DOHH2 (cell line): ENCODE results near the gene ECEL1.
"Not testable (repeated sequence)": the region's sequence is repeated elsewhere in the genome, so short reads cannot be mapped to it uniquely, and the experiment has no call there.

ENCODE experiments used
- H3F3A ChIP-seq: fragments of 200-600 bp; sonication (generic), shearing (Covaris generic); 2 replicates; pipeline ENCODE4 v1.6.0; 2016; ENCODE audit warnings: antibody characterized with exemption, mild to moderate bottlenecking; ENCODE audit not compliant: control insufficient read depth, insufficient read depth
- H3K27ac ChIP-seq: fragments of 200-600 bp; sonication (generic); 2 replicates; pipeline ENCODE4 v1.5.1; 2014; ENCODE audit warnings: low read depth, mild to moderate bottlenecking, low read length, moderate library complexity
- H3K27me3 ChIP-seq: fragments of 200-600 bp; sonication (generic); 2 replicates; pipeline ENCODE4 v1.6.1; 2014; ENCODE audit warnings: mild to moderate bottlenecking, low read length, mixed read lengths; ENCODE audit not compliant: control insufficient read depth
- H3K36me3 ChIP-seq: fragments of 200-600 bp; sonication (generic); 2 replicates; pipeline ENCODE4 v1.6.1; 2014; ENCODE audit warnings: mild to moderate bottlenecking, low read length, moderate library complexity, mixed read lengths; ENCODE audit not compliant: control insufficient read depth
- H3K4me1 ChIP-seq: fragments of 200-600 bp; sonication (generic); 2 replicates; pipeline ENCODE4 v1.6.1; 2014; ENCODE audit warnings: mild to moderate bottlenecking, low read length, mixed read lengths; ENCODE audit not compliant: control insufficient read depth
- H3K4me2 ChIP-seq: fragments of 200-600 bp; sonication (generic); 2 replicates; pipeline ENCODE4 v1.6.0; 2014; ENCODE audit warnings: mild to moderate bottlenecking, low read length, moderate library complexity
- H3K4me3 ChIP-seq: fragments of 200-600 bp; sonication (generic); 2 replicates; pipeline ENCODE4 v1.5.1; 2014; ENCODE audit warnings: mild to moderate bottlenecking, low read length, mixed read lengths
- H3K79me2 ChIP-seq: fragments of 200-600 bp; sonication (generic); 2 replicates; pipeline ENCODE4 v1.6.1; 2014; ENCODE audit warnings: mild to moderate bottlenecking, low read length, mixed read lengths; ENCODE audit not compliant: control insufficient read depth
- H3K9me2 ChIP-seq: fragments of 200-600 bp; sonication (generic); replicated peaks from 2 replicates; pipeline ENCODE4 v1.6.1; 2014; ENCODE audit warnings: mild to moderate bottlenecking, low read length, mixed read lengths; ENCODE audit not compliant: control insufficient read depth
- H3K9me3 ChIP-seq: fragments of 200-600 bp; sonication (generic); 2 replicates; pipeline ENCODE4 v1.6.1; 2014; ENCODE audit warnings: antibody characterized with exemption, low read length, mixed read lengths; ENCODE audit not compliant: control insufficient read depth, insufficient read depth
- H4K20me1 ChIP-seq: fragments of 200-600 bp; sonication (generic); 2 replicates; pipeline ENCODE4 v1.6.0; 2014; ENCODE audit warnings: low read depth, mild to moderate bottlenecking, antibody characterized with exemption, low read length, moderate library complexity; ENCODE audit not compliant: control insufficient read depth, insufficient read depth
- CTCF ChIP-seq: fragments of 200-600 bp; sonication (generic); IDR thresholded peaks from one replicate; pipeline ENCODE4 v1.5.1; 2014; ENCODE audit warnings: antibody characterized with exemption, mild to moderate bottlenecking, low read depth, low read length; ENCODE audit not compliant: poor library complexity, severe bottlenecking
- EZH2phosphoT487 ChIP-seq: fragments of 200-600 bp; sonication (generic); IDR thresholded peaks from 2 replicates; pipeline ENCODE4 v1.6.1; 2017; ENCODE audit warnings: borderline replicate concordance, mild to moderate bottlenecking, antibody characterized with exemption, low read length, moderate library complexity, mixed read lengths

Gene ECEL1

GRCh38 chr2:232446266-232446777 lies 41.3 kb downstream of the ECEL1 start:
- not testable (repeated sequence) for H4K20me1 ChIP-seq, H3K4me2 ChIP-seq, H3K27me3 ChIP-seq, H3F3A ChIP-seq, H3K36me3 ChIP-seq, H3K9me2 ChIP-seq, H3K4me3 ChIP-seq, H3K9me3 ChIP-seq, H3K27ac ChIP-seq, H3K79me2 ChIP-seq
- peaks cover 32% of the 10 kb centered on the region for H3K4me1 ChIP-seq
- peak; percentile 39 for TF ChIP-seq CTCF

- not testable (repeated sequence) for H3K27me3 ChIP-seq, H3K9me3 ChIP-seq, H3K27ac ChIP-seq, H3K79me2 ChIP-seq, H3K4me3 ChIP-seq, H3K9me2 ChIP-seq, H3F3A ChIP-seq, H3K36me3 ChIP-seq, H4K20me1 ChIP-seq, H3K4me2 ChIP-seq
- peaks cover 32% of the 10 kb centered on the region for H3K4me1 ChIP-seq
Observed at GRCh38 chr2:232445149-232445885, 42.3 kb downstream of the ECEL1 start.

GRCh38 chr2:232444409-232445148 lies 43.1 kb downstream of the ECEL1 start:
- Histone ChIP-seq H3K36me3 (no peaks in the 10 kb centered on the region), H3K27ac (no peak overlapping the region)

GRCh38 chr2:232443669-232444408 lies 43.8 kb downstream of the ECEL1 start:
- H3K4me3 ChIP-seq, H3K4me2 ChIP-seq: not testable (repeated sequence)

More at GRCh38 chr2:232444409-232445148, 43.1 kb downstream of the ECEL1 start:
- Histone ChIP-seq H3K9me2 (no peaks in the 10 kb centered on the region), H3K9me3 (no peaks in the 10 kb centered on the region), H3K27me3 (no peaks in the 10 kb centered on the region), H3K4me2 (no peak overlapping the region), H4K20me1 (no peaks in the 10 kb centered on the region), H3F3A (no peaks in the 10 kb centered on the region), H3K4me3 (no peak overlapping the region), H3K79me2 (no peaks in the 10 kb centered on the region), H3K4me1 (peaks cover 25% of the 10 kb centered on the region)
- TF ChIP-seq EZH2phosphoT487 (no peak), CTCF (peak; percentile 83)

GRCh38 chr2:232443047-232443446 lies 44.6 kb downstream of the ECEL1 start:
- H3F3A ChIP-seq, H3K79me2 ChIP-seq, H3K9me2 ChIP-seq, H3K27ac ChIP-seq, H4K20me1 ChIP-seq, H3K36me3 ChIP-seq, H3K9me3 ChIP-seq, H3K4me2 ChIP-seq, H3K4me3 ChIP-seq, H3K27me3 ChIP-seq: not testable (repeated sequence)
- peaks cover 23% of the 10 kb centered on the region for H3K4me1 ChIP-seq

More at GRCh38 chr2:232443669-232444408, 43.8 kb downstream of the ECEL1 start:
- H3K79me2 ChIP-seq, H3F3A ChIP-seq, H3K9me3 ChIP-seq, H4K20me1 ChIP-seq, H3K9me2 ChIP-seq, H3K36me3 ChIP-seq, H3K27ac ChIP-seq, H3K27me3 ChIP-seq: not testable (repeated sequence)
- peaks cover 23% of the 10 kb centered on the region for H3K4me1 ChIP-seq

GRCh38 chr2:232442431-232442830 lies 45.2 kb downstream of the ECEL1 start:
- not testable (repeated sequence) for H3K9me3 ChIP-seq, H3K4me3 ChIP-seq, H4K20me1 ChIP-seq, H3K27ac ChIP-seq, H3K4me2 ChIP-seq, H3F3A ChIP-seq, H3K79me2 ChIP-seq, H3K27me3 ChIP-seq, H3K36me3 ChIP-seq, H3K9me2 ChIP-seq
- H3K4me1 ChIP-seq: peaks cover 18% of the 10 kb centered on the region
